OCI-LY7 (cell line): ENCODE results near the gene MAPK6. TPM values are rescaled to one million over a fixed set of nuclear protein-coding genes. Genes with fewer than 3 reads are reported as not detected.

Source experiments
- BruUV-seq: library from RNA; stranded (reverse); fragments of 400-500 nt; replicated peaks from 2 replicates; lab custom pipeline; 2021; lab: Mats Ljungman, UMichigan
- CTCF ChIA-PET: fragments of 300-600 bp; sonication (Branson Sonifier 250); formaldehyde crosslinking; loops from one replicate; lab custom pipeline; 2022; ENCODE audit warnings: antibody characterized with exemption; ENCODE audit not compliant: unreplicated experiment; lab: Charles Lee
- POLR2A ChIA-PET: fragments of 300-600 bp; sonication (Branson Sonifier 250); formaldehyde crosslinking; loops from one replicate; lab custom pipeline; 2022; ENCODE audit warnings: antibody characterized with exemption; lab: Charles Lee
- DNase-seq: peaks from one replicate; pipeline ENCODE4 v3.0.0-alpha.2; 2015; ENCODE audit warnings: low spot score
- H2AFZ ChIP-seq: fragments of 200-600 bp; sonication (generic), shearing (Covaris generic); 2 replicates; pipeline ENCODE4 v1.6.1; 2014; ENCODE audit warnings: mild to moderate bottlenecking, antibody characterized with exemption, low read length, moderate library complexity
- H3K27ac ChIP-seq: fragments of 200-600 bp; sonication (generic); 2 replicates; pipeline ENCODE4 v1.5.1; 2014; ENCODE audit warnings: mixed run types, low read depth, mild to moderate bottlenecking, moderate library complexity, low read length, inconsistent platforms; ENCODE audit not compliant: poor library complexity, severe bottlenecking
- H3K36me3 ChIP-seq: fragments of 200-600 bp; sonication (generic); 2 replicates; pipeline ENCODE4 v1.6.1; 2014; ENCODE audit warnings: mild to moderate bottlenecking, antibody characterized with exemption, low read length, moderate library complexity, mixed read lengths; ENCODE audit not compliant: insufficient read depth
- H3K4me1 ChIP-seq: fragments of 200-600 bp; sonication (generic); 2 replicates; pipeline ENCODE4 v1.5.1; 2014; ENCODE audit warnings: mild to moderate bottlenecking, low read length; ENCODE audit not compliant: insufficient read depth, poor library complexity, severe bottlenecking
- H3K4me2 ChIP-seq: fragments of 200-600 bp; sonication (generic); 2 replicates; pipeline ENCODE4 v1.6.1; 2014; ENCODE audit warnings: mild to moderate bottlenecking, low read length
- H3K4me3 ChIP-seq: fragments of 200-600 bp; sonication (generic); 2 replicates; pipeline ENCODE4 v1.5.1; 2014; ENCODE audit warnings: mild to moderate bottlenecking, low read depth, low read length; ENCODE audit not compliant: poor library complexity, severe bottlenecking
- H3K79me2 ChIP-seq: fragments of 200-600 bp; sonication (generic); 2 replicates; pipeline ENCODE4 v1.6.1; 2016; ENCODE audit warnings: low read depth, mild to moderate bottlenecking, low read length, moderate library complexity, mixed read lengths; ENCODE audit not compliant: insufficient read depth
- H3K9me2 ChIP-seq: fragments of 200-600 bp; sonication (generic); 2 replicates; pipeline ENCODE4 v1.6.1; 2016; ENCODE audit warnings: mild to moderate bottlenecking, low read length, mixed read lengths; ENCODE audit not compliant: insufficient read depth
- H3K9me3 ChIP-seq: fragments of 200-600 bp; sonication (generic); 2 replicates; pipeline ENCODE4 v1.6.1; 2014; ENCODE audit warnings: mild to moderate bottlenecking, mixed run types, low read length, mixed read lengths
- H4K20me1 ChIP-seq: fragments of 200-600 bp; sonication (generic); 2 replicates; pipeline ENCODE4 v1.6.1; 2014; ENCODE audit warnings: mild to moderate bottlenecking, antibody characterized with exemption, low read length, moderate library complexity, mixed read lengths; ENCODE audit not compliant: insufficient read depth
- EZH2phosphoT487 ChIP-seq: fragments of 200-600 bp; sonication (generic); IDR thresholded peaks from 2 replicates; pipeline ENCODE4 v1.6.1; 2018; ENCODE audit warnings: low read depth, borderline replicate concordance, mild to moderate bottlenecking, mixed run types, antibody characterized with exemption, low read length, moderate library complexity, mixed read lengths
- intact Hi-C: fragments of 100-400 bp; cut with micrococcal nuclease; formaldehyde crosslinking; loops from one replicate; pipeline ENCODE4 v1.10.0; 2022; ENCODE audit not compliant: unreplicated experiment
- total RNA-seq, 2 experiments: library from RNA; depleted of rRNA in 1 of 2; stranded (reverse); fragments of >200 nt in 1 of 2; shearing (Covaris generic) in 1 of 2; gene quantifications; 2 replicates each; pipeline ENCODE4 v1.2.3, GENCODE V29; 2014 to 2022
- TF ChIP-seq, protein P1 (sequence below): fragments of 200-600 bp; sonication (generic); conservative IDR thresholded peaks from 2 replicates; pipeline ENCODE4 v1.5.1; 2014; ENCODE audit warnings: mild to moderate bottlenecking, antibody characterized with exemption, low read length, moderate library complexity, mixed read lengths

Gene MAPK6
- total RNA-seq, 2 experiments from 2014 or later, result 19.8 to 49.7 TPM

DNA sequence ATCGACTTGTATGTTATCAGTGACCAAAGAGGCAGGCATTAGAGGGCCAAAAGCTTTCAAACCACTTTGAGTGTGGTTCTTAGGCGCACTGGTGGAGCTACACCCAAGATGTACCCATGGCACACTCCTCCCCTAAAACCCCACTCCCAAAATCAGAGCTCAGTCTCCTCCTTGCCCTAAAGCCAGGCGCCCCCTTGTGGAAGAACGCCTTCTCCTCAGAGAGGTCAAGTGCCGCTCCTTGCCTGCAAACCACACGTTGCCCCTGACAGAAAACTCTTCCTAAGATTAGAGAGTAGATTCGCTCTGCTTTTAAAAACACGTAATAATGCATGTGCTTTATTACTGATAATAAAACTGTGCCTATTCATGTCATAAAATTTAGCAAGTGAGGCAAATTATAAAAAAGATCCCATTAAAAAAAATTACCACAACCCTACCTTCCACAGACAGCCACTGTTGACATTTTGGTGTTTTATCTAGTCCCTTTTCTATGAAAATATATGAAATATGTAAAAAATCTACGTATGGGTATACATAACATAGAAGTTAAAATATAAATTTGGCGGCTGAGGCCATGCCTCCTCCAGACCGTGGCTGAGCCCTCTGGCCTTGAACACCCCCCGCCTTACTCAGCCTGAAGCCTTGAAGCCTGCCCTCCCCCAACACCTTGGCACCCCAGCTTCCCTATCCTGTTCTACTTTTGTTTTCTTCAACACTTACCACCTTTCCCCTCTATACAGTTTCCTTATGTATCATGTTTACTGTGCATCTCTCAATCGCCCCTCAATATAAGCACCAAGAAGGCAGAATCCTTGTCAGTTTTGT is 60.1 kb downstream of the MAPK6 start:
- ChIA-PET CTCF (interaction anchor here (0.5 to 2.0 kb wide), 4 partner anchors 10 to 115 kb away, joined by 3 to 8 read pairs (median 4); no protein-coding TSS in a partner anchor), POLR2A (interaction anchor here (0.6 to 1.2 kb wide), 3 partner anchors 12 to 75 kb away, joined by 3 to 4 read pairs (median 3); no protein-coding TSS in a partner anchor)
- H3K9me3 ChIP-seq, result no peaks in the 10 kb centered on the region
- no peak overlapping the region for H3K27ac ChIP-seq
- H3K79me2 ChIP-seq, result no peaks in the 10 kb centered on the region
- no TSS peak for BruUV-seq
- no peak overlapping the region for H2AFZ ChIP-seq
- no peaks in the 10 kb centered on the region for H3K36me3 ChIP-seq
- H4K20me1 ChIP-seq, result no peaks in the 10 kb centered on the region
- TF ChIP-seq EZH2phosphoT487, result no peak
- TF ChIP-seq, protein P1, sequence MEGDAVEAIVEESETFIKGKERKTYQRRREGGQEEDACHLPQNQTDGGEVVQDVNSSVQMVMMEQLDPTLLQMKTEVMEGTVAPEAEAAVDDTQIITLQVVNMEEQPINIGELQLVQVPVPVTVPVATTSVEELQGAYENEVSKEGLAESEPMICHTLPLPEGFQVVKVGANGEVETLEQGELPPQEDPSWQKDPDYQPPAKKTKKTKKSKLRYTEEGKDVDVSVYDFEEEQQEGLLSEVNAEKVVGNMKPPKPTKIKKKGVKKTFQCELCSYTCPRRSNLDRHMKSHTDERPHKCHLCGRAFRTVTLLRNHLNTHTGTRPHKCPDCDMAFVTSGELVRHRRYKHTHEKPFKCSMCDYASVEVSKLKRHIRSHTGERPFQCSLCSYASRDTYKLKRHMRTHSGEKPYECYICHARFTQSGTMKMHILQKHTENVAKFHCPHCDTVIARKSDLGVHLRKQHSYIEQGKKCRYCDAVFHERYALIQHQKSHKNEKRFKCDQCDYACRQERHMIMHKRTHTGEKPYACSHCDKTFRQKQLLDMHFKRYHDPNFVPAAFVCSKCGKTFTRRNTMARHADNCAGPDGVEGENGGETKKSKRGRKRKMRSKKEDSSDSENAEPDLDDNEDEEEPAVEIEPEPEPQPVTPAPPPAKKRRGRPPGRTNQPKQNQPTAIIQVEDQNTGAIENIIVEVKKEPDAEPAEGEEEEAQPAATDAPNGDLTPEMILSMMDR, result peak; percentile 97
- peak; percentile 87 for DNase-seq
- no peak overlapping the region for H3K4me2 ChIP-seq
- intact Hi-C loops, result loop anchor here (1.0 to 5.0 kb wide), 2 partner anchors 63 to 97 kb away; no protein-coding TSS in a partner anchor
- H3K4me3 ChIP-seq, result no peak overlapping the region
- peaks cover 6% of the 10 kb centered on the region for H3K4me1 ChIP-seq
- no peaks in the 10 kb centered on the region for H3K9me2 ChIP-seq

DNA sequence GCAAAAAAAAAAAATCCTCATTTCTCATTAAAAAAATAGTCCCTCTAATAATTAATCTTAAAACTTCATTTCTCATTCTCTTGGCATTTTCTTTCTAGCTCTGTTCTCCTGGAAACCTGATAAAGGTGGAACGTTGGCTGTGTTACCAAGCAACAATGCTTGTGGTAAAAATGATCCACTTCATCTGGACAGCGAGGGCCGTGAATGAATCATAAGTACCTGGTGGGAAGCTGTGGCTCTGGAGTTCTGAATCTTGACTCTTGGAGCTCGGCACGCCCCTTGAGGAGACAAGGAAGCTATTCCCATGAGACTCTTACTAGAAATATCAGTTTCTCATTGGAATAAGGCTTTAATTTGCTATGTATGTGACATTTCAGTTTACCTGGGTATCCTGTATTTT is 61.0 kb downstream of the MAPK6 start:
- DNase-seq, result no peak
- Histone ChIP-seq H3K4me1 (peaks cover 6% of the 10 kb centered on the region), H3K36me3 (no peaks in the 10 kb centered on the region), H3K79me2 (no peaks in the 10 kb centered on the region), H2AFZ (no peak overlapping the region), H3K4me3 (no peak overlapping the region), H3K9me3 (no peaks in the 10 kb centered on the region), H3K9me2 (no peaks in the 10 kb centered on the region), H3K27ac (no peak overlapping the region), H4K20me1 (no peaks in the 10 kb centered on the region), H3K4me2 (no peak overlapping the region)
- no peak for TF ChIP-seq EZH2phosphoT487
- TF ChIP-seq, protein P1, result no peak
- ChIA-PET POLR2A (interaction anchor here (1.1 kb wide), 1 partner anchor 11 kb away, joined by 4 read pairs; no protein-coding TSS in a partner anchor), CTCF (interaction anchor here (2.0 kb wide), 1 partner anchor 99 kb away, joined by 8 read pairs; no protein-coding TSS in a partner anchor)
- BruUV-seq, result no TSS peak
- intact Hi-C loops, result no loop called here
